HG02610 (cell line): Measurements from ENCODE around the gene ALX3.

Experiments
- ATAC-seq: cut with Tn5 transposase; IDR thresholded peaks from one replicate; pipeline ENCODE4 v1.9.1; 2021; ENCODE audit warnings: mild to moderate bottlenecking, moderate library complexity; ENCODE audit not compliant: unreplicated experiment

Gene ALX3

GRCh38 chr1:110067479-110067892 lies 3.0 kb downstream of the ALX3 start:
- no peak for ATAC-seq

GRCh38 chr1:110065841-110066240 lies 4.6 kb downstream of the ALX3 start:
- no peak for ATAC-seq

GRCh38 chr1:110064576-110065337 lies 5.7 kb downstream of the ALX3 start:
- ATAC-seq: no peak

DNA sequence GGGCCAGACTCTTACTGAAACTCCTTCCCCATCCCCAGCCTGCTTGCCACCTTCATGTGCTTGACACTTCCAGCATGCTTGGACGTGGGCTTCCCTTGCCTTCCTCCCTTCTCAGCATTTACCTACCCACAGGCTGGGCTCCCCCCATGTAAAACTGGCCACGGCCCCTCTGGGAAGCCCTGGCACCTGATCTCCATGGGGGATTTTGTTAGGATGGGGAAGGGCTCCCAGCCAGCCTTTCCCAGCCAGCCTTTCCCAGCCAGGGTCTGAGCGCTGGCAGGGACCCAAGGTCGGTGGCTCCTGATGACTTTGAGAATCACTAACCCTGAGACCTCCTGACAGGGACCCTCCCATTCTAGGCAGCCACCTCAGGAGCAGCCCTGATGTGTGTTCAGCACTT lies 6.7 kb downstream of the ALX3 start:
- ATAC-seq: no peak

DNA sequence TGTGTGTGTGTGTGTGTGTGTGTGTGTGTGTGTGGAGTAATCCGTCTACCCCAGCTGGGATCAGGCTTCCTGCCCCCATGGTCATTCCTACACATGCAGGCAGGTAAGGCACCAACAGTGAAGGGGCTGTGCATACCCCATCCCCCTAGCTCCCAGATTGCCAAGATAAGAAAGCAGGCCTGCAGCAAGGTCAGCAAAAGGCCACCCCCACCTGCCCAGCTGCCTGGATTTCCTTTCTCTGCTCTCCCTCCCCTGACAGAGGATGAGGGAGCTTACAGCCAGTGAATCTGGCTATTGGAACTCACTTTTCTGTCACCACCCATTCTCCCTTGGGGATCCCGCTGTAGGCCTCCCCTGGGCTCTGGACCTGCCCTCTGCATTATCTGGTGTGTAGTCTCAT lies 7.9 kb downstream of the ALX3 start:
- ATAC-seq: no peak

GRCh38 chr1:110061341-110061740 lies 9.1 kb downstream of the ALX3 start:
- no peak for ATAC-seq

- ATAC-seq: no peak
These were observed 9.8 kb downstream of the ALX3 start for GRCh38 chr1:110060662-110061060.

DNA sequence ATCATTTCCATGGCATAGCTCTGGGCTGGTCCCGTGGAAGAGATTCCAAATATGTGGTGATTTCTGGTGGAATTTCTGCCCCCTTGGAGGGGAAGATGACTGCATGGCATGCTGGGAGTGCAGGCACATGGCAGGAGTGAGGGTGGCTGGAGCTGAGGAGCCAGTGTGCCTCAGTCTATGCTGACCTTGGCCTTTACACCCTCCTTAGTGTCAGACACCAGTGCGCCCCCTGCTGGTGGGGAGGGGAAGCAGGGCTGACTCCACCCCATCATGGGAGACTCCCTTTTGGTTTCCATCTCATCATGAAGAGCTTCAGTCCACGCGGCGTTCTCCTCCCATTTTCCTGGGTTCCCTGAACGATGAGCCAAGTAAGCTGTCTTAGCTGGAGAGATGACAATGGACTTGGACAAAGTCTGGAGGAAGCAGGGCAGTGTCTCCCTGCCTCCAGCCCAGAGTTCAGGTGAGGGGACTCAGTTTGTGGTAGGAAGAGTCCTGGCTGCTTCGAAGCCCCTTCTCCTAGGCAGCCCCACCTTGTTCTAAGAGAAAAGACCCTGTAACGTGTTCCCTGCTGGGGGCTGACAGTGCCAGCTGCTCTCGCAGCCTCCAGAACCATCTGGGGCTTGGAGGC lies 10.3 kb downstream of the ALX3 start:
- peak; percentile 44 for ATAC-seq

GRCh38 chr1:110059133-110059863 lies 11.2 kb downstream of the ALX3 start:
- ATAC-seq: no peak

GRCh38 chr1:110058591-110058990 lies 11.9 kb downstream of the ALX3 start:
- ATAC-seq: no peak

DNA sequence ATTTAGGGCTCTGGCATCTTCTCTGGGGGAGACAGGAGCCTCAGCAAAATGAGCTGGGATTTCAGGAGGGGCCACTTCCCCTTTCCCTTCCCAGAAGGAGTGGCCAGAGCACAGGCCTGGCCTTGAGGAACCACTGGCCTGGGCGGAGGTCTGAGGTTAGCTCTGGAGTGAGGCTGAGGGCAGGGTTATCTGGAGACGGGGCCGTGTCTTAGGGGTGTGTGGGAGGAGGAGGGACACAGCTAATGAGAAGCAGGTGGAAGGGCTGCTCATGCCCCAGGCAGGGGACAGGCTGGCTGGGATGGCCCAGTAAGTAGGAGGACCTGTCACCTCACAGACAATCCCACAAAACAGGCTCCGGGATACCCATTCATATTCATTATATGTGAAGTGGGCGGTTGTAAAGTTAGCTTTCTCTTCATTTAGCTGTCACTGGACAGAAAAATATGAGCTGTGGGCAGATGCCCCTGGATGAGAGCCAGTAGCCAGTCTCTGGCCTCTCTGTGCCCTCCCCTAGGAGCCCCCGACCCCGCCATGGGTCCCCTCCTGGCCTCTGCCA lies 12.4 kb downstream of the ALX3 start:
- ATAC-seq: no peak

GRCh38 chr1:110056776-110057175 lies 13.7 kb downstream of the ALX3 start:
- no peak for ATAC-seq

DNA sequence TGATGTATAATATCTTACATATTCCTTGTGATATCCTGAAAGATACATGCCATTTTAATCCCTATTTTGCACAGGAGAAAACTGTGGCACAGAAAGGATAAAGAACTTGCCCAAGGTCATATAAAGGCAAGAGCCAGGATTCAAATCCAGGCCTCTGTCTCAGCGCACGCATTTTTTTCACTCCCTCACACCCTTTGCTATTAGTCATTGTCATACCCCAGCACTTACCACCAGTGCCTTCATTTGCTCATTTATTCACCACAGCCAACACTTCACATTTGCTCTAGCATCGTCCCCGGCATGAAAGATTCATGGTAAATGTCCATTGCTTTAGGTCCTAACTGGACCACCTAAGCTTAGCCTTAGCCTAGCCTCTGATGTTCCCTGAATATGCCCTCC lies 14.2 kb downstream of the ALX3 start:
- ATAC-seq: no peak

GRCh38 chr1:110055493-110056284 lies 14.8 kb downstream of the ALX3 start:
- ATAC-seq: no peak

GRCh38 chr1:110053552-110054428 lies 16.7 kb downstream of the ALX3 start:
- no peak for ATAC-seq

GRCh38 chr1:110051262-110051648 lies 19.2 kb downstream of the ALX3 start:
- no peak for ATAC-seq

- no peak for ATAC-seq
These were observed 19.7 kb downstream of the ALX3 start for GRCh38 chr1:110050602-110051261.

DNA sequence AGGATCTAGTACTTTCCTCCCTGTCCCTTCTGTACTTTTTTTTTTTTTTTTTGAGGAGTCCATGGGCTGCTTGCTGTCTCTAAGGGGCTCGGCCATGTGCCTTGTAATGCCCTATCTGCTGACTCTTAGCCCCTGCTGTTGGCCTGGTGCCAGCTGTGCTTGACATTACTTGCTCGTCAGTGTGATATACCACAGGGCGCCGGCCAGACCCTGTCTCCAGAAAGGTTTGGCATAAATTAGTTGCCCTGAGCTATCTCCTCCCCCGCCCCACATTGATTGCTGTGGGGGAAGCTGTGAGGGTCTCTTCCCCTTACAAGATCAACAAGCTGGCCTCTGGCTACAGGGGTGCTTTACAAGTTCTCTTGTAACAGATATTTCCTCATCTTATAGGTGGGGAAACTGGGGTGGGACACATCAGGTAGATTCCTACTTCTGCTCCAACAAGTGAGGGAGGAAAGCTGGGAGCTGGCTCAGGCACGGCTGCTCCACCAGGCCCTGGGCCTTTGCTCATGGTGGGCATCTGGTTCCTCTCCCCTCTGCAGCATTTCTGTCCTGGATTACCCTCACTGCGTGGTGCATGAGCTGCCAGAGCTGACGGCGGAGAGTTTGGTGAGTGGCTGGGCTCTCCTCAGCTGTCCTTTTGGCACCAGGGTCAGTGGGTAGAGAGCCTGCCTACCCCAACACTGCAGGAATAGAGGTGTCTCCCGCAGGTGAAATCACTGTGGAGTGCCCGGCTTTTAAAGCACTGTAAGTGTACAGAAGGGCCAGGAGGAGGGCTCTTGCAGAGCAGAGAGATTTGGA lies 20.5 kb downstream of the ALX3 start:
- no peak for ATAC-seq
